ENCODE data around the gene FZD7.

GRCh38 chr2:202072226-202072625 lies 38.6 kb downstream of the FZD7 start:
- peak; percentile 56 for TF ChIP-seq CTCF (conservative IDR thresholded peaks at IDR 0.05; ENCODE audit: low read length)
- TF ChIP-seq EZH2phosphoT487 (IDR thresholded peaks at IDR 0.05; ENCODE audit: borderline replicate concordance) = no peak
